ENCODE results near the gene LIN52.

LIN52 gene

GRCh38 chr14:74084277-74085046, at the start of gene LIN52, which contains the start of gene ALDH6A1:
LIN52 (plus strand) TSS chr14:74084956; CDS start chr14:74084975, 19 bp downstream.
ALDH6A1 (minus strand) TSS chr14:74084453; CDS start chr14:74084394, 59 bp downstream.
- H3K27ac ChIP-seq: peak within 1 kb of the TSS; percentile 43
- peak; percentile 100 for DNase-seq (ENCODE audit: low read depth, low spot score)

- DNase-seq (ENCODE audit: low read depth, low spot score): no peak
- no peak overlapping the region for H3K27ac ChIP-seq
Observed at GRCh38 chr14:74035556-74035955, 49.2 kb upstream of the LIN52 start.

- H3K27ac ChIP-seq: no peak overlapping the region
- no peak for DNase-seq (ENCODE audit: low read depth, low spot score)
Observed at GRCh38 chr14:74038020-74038859, 46.5 kb upstream of the LIN52 start.

- no peak overlapping the region for H3K27ac ChIP-seq
- DNase-seq (ENCODE audit: low read depth, low spot score): no peak
Observed at GRCh38 chr14:74042296-74042695, 42.5 kb upstream of the LIN52 start.

- no peak for DNase-seq (ENCODE audit: low read depth, low spot score)
- no peak overlapping the region for H3K27ac ChIP-seq
Observed at GRCh38 chr14:74045522-74045921, 39.2 kb upstream of the LIN52 start.

- peak overlapping the region; percentile 85 for H3K27ac ChIP-seq
- no peak for DNase-seq (ENCODE audit: low read depth, low spot score)
Observed at GRCh38 chr14:74048281-74048680, 36.5 kb upstream of the LIN52 start.

GRCh38 chr14:74049876-74050495, 34.8 kb upstream of the LIN52 start:
- no peak overlapping the region for H3K27ac ChIP-seq
- no peak for DNase-seq (ENCODE audit: low read depth, low spot score)

GRCh38 chr14:74062809-74063150, 22.0 kb upstream of the LIN52 start:
- peak overlapping the region; percentile 75 for H3K27ac ChIP-seq
- DNase-seq (ENCODE audit: low read depth, low spot score): no peak

- H3K27ac ChIP-seq: no peak overlapping the region
- DNase-seq (ENCODE audit: low read depth, low spot score): no peak
Observed at GRCh38 chr14:74064426-74064825, 20.3 kb upstream of the LIN52 start.

- no peak overlapping the region for H3K27ac ChIP-seq
- DNase-seq (ENCODE audit: low read depth, low spot score): no peak
Observed at GRCh38 chr14:74064883-74065282, 19.9 kb upstream of the LIN52 start.

- H3K27ac ChIP-seq: no peak overlapping the region
- DNase-seq (ENCODE audit: low read depth, low spot score): no peak
Observed at GRCh38 chr14:74065746-74066575, 18.8 kb upstream of the LIN52 start.

GRCh38 chr14:74077401-74077800, 7.4 kb upstream of the LIN52 start:
- no peak overlapping the region for H3K27ac ChIP-seq
- no peak for DNase-seq (ENCODE audit: low read depth, low spot score)

GRCh38 chr14:74080820-74081460, 3.8 kb upstream of the LIN52 start:
- H3K27ac ChIP-seq: no peak overlapping the region
- no peak for DNase-seq (ENCODE audit: low read depth, low spot score)

GRCh38 chr14:74081491-74081890, 3.3 kb upstream of the LIN52 start:
- DNase-seq (ENCODE audit: low read depth, low spot score): no peak
- H3K27ac ChIP-seq: no peak overlapping the region

GRCh38 chr14:74083161-74083560, 1.6 kb upstream of the LIN52 start:
- no peak overlapping the region for H3K27ac ChIP-seq
- no peak for DNase-seq (ENCODE audit: low read depth, low spot score)

GRCh38 chr14:74083784-74084276, 926 bp upstream of the LIN52 start:
- no peak for DNase-seq (ENCODE audit: low read depth, low spot score)
- H3K27ac ChIP-seq: no peak overlapping the region

- peak overlapping the region; percentile 43 for H3K27ac ChIP-seq
- DNase-seq (ENCODE audit: low read depth, low spot score): no peak
Observed at GRCh38 chr14:74085047-74085637, 386 bp downstream of the LIN52 start.

- DNase-seq (ENCODE audit: low read depth, low spot score): no peak
- H3K27ac ChIP-seq: no peak overlapping the region
Observed at GRCh38 chr14:74085828-74086227, 1.1 kb downstream of the LIN52 start.
